HG02852 (cell line): Measurements from ENCODE around the gene CRYZ.
"Not testable (repeated sequence)": the region's sequence is repeated elsewhere in the genome, so short reads cannot be mapped to it uniquely, and the experiment has no call there.

Experiments
- ATAC-seq: cut with Tn5 transposase; IDR thresholded peaks from one replicate; pipeline ENCODE4 v1.9.1; 2021; ENCODE audit warnings: mild to moderate bottlenecking, moderate library complexity; ENCODE audit not compliant: unreplicated experiment

Gene CRYZ

GRCh38 chr1:74732960-74733603 is at the start of gene CRYZ, which contains the start of gene TYW3:
CRYZ (minus strand) TSS chr1:74733050; CDS start chr1:74724821, 8,229 bp downstream.
TYW3 (plus strand) TSS chr1:74733152; CDS start chr1:74733245, 93 bp downstream.
- ATAC-seq: peak; percentile 65

- no peak for ATAC-seq
Observed at GRCh38 chr1:74780594-74780993, 47.7 kb upstream of the CRYZ start.

GRCh38 chr1:74779750-74780149 is 46.9 kb upstream of the CRYZ start:
- ATAC-seq: no peak

GRCh38 chr1:74777525-74777924 is 44.7 kb upstream of the CRYZ start:
- no peak for ATAC-seq

- ATAC-seq: no peak
Observed at GRCh38 chr1:74775735-74776134, 42.9 kb upstream of the CRYZ start.

- no peak for ATAC-seq
Observed at GRCh38 chr1:74773582-74773981, 40.7 kb upstream of the CRYZ start.

- no peak for ATAC-seq
Observed at GRCh38 chr1:74772945-74773344, 40.1 kb upstream of the CRYZ start.

- ATAC-seq: peak; percentile 80
Observed at GRCh38 chr1:74771913-74772515, 39.2 kb upstream of the CRYZ start.

GRCh38 chr1:74767490-74767889 is 34.6 kb upstream of the CRYZ start:
- ATAC-seq: peak; percentile 41

- no peak for ATAC-seq
Observed at GRCh38 chr1:74766579-74766978, 33.7 kb upstream of the CRYZ start.

- ATAC-seq: no peak
Observed at GRCh38 chr1:74763807-74764206, 31.0 kb upstream of the CRYZ start.

- not testable (repeated sequence) for ATAC-seq
Observed at GRCh38 chr1:74756650-74757049, 23.8 kb upstream of the CRYZ start.

GRCh38 chr1:74755475-74755874 is 22.6 kb upstream of the CRYZ start:
- no peak for ATAC-seq

- no peak for ATAC-seq
Observed at GRCh38 chr1:74753104-74753503, 20.3 kb upstream of the CRYZ start.

GRCh38 chr1:74748960-74749359 is 16.1 kb upstream of the CRYZ start:
- no peak for ATAC-seq

- ATAC-seq: not testable (repeated sequence)
Observed at GRCh38 chr1:74745247-74745646, 12.4 kb upstream of the CRYZ start.

- ATAC-seq: not testable (repeated sequence)
Observed at GRCh38 chr1:74740307-74740980, 7.6 kb upstream of the CRYZ start.

- no peak for ATAC-seq
Observed at GRCh38 chr1:74737333-74737732, 4.5 kb upstream of the CRYZ start.

- peak; percentile 45 for ATAC-seq
Observed at GRCh38 chr1:74733604-74734484, 994 bp upstream of the CRYZ start.

- peak; percentile 14 for ATAC-seq
Observed at GRCh38 chr1:74732071-74732946, 541 bp downstream of the CRYZ start.
